Subcutaneous adipose tissue (tissue), 4 donors: ENCODE measurements around the gene TAF15. TPM values are rescaled to one million over a fixed set of nuclear protein-coding genes. Genes with fewer than 3 reads are reported as not detected.

Experiments used
- small RNA-seq: library from RNA; depleted of rRNA; stranded (forward); fragments of <200 nt; gene quantifications from one replicate; pipeline ENCODE3, GENCODE V24; 2016
- total RNA-seq, 4 donors: library from RNA; depleted of rRNA; stranded (reverse); fragments of >200 nt; gene quantifications; one replicate each; pipeline ENCODE4 v1.1.0, GENCODE V29; 2016
- TF ChIP-seq, protein P1 (sequence below): fragments of 450-650 bp; IDR thresholded peaks from one replicate; pipeline ENCODE4 v1.5.1; 2016; ENCODE audit warnings: low read depth, mild to moderate bottlenecking, control low read depth, antibody characterized with exemption, moderate library complexity

TAF15 gene
- total RNA-seq, 4 donors from 2014 or later, result 69.1 to 106 (median 78.7) TPM

DNA sequence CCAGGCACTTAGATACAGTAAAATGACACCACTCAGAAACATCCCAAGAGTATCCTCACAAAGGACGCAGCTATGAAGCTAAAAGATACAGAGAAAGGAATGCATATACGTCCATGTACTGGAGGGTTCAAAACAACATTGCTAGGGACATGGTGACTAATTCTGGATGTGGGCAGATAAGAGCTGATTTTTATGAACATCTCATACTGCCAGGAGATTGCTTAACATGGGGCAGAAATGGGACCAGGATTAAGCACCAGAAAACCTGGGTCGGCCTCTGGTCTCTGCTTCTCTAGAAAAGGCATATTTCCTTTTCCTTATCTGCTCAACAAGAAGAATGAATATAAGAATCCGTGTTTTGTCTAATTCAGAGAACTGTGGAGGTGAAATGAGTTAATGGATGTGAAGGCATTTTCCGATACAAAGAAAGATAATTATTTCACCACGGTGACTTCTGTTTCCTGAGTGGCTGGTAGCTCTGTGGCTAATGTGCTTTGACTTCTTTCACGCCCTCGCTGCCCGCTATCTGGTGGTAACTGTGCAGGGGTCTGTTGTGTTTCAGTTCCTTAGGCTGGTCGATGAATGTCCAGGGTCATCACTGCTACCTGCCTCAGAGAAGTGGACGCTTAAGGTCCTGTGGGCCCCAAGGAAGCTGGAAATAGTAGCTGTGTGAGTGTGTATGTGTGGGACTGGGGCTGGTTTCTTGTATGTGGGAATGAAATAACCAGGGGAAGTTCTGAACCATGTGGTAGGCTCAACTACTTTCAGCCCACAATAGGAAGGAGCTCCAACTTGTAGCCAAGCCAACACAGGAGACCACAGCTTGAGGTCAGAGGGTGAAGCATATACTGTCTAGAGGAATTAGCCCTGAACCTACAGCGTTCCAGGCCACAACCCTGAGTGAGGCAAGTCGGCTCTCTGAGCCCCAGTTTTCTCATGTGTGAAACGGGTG lies 86.6 kb downstream of the TAF15 start:
- TF ChIP-seq, protein P1, sequence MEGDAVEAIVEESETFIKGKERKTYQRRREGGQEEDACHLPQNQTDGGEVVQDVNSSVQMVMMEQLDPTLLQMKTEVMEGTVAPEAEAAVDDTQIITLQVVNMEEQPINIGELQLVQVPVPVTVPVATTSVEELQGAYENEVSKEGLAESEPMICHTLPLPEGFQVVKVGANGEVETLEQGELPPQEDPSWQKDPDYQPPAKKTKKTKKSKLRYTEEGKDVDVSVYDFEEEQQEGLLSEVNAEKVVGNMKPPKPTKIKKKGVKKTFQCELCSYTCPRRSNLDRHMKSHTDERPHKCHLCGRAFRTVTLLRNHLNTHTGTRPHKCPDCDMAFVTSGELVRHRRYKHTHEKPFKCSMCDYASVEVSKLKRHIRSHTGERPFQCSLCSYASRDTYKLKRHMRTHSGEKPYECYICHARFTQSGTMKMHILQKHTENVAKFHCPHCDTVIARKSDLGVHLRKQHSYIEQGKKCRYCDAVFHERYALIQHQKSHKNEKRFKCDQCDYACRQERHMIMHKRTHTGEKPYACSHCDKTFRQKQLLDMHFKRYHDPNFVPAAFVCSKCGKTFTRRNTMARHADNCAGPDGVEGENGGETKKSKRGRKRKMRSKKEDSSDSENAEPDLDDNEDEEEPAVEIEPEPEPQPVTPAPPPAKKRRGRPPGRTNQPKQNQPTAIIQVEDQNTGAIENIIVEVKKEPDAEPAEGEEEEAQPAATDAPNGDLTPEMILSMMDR, result no peak

Small RNA genes within 50 kb of the gene (small RNA-seq; reads per million reads assigned to genes)
- gene RF00100, result 6,560 reads per million, percentile 100 among the genes with 10 or more reads in this experiment

Other genes starting within 250 kb of the TAF15 start
- gene SLFN14, start 248.7 kb upstream of the TAF15 start, total RNA-seq, result not detected
- gene PEX12, start 230.9 kb upstream of the TAF15 start, total RNA-seq, result 1 to 10 TPM; 4.0 to 6.5 (median 5.9) TPM
- 10 to 100 TPM; 62.0 to 77.2 (median 70.1) TPM for gene AP2B1, start 222.2 kb upstream of the TAF15 start, total RNA-seq
- 10 to 100 TPM; 28.2 to 54.8 (median 40.3) TPM for gene RASL10B, start 77.8 kb upstream of the TAF15 start, total RNA-seq
- under 1 TPM in 2 of 4 donors, not detected in 2; 0.22 to 0.51 TPM for gene GAS2L2, start 56.2 kb upstream of the TAF15 start, total RNA-seq
- gene C17orf50, start 48.6 kb upstream of the TAF15 start, total RNA-seq, result not detected
- gene MMP28, start 13.8 kb upstream of the TAF15 start, total RNA-seq, result 10 to 100 TPM; 21.6 to 46.1 (median 42.7) TPM
- gene HEATR9, start 59.4 kb downstream of the TAF15 start, total RNA-seq, result not detected
- gene CCL5, start 70.9 kb downstream of the TAF15 start, total RNA-seq, result 10 to 100 TPM in 1 of 4 donors, 1 to 10 TPM in 1, under 1 TPM in 1, not detected in 1; 0.82 to 11.2 (median 6.8) TPM
- not detected for gene RDM1, start 121.3 kb downstream of the TAF15 start, total RNA-seq
- gene LYZL6, start 134.2 kb downstream of the TAF15 start, total RNA-seq, result not detected
- 1 to 10 TPM in 1 of 4 donors, under 1 TPM in 1, not detected in 2; 0.34 to 2.6 TPM for gene CCL16, start 172.0 kb downstream of the TAF15 start, total RNA-seq
- gene CCL14, start 177.2 kb downstream of the TAF15 start, total RNA-seq, result 10 to 100 TPM; 33.5 to 48.7 (median 46.5) TPM
- gene CCL15, start 192.1 kb downstream of the TAF15 start, total RNA-seq, result not detected
- 10 to 100 TPM in 2 of 4 donors, 1 to 10 TPM in 2; 3.4 to 13.7 (median 9.1) TPM for gene CCL23, start 208.5 kb downstream of the TAF15 start, total RNA-seq